NK-92 (cell line): ENCODE data around the gene FAM120A.

Source experiments
- DNase-seq: peaks from one replicate; lab custom pipeline; 2025; ENCODE audit not compliant: unreplicated experiment; lab: John Stamatoyannopoulos, UW

FAM120A gene

DNA sequence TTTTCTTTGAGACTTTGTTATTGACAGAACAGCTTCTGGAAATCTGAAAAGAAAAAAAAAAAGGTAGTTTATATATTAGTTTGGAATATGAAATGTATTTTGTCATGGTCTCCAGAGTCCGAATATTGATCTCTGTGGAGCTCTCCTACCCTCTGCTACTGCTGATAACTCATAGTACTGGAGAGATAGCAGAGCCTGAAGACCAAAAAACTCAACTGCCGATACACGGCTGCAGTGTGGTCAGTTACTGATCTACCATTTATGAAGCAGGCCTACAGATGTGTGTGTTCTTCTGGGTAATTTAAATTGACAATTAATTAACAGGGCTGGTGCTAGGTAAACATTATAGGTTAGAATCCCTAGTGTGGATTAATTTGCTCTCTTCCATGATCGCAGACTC lies 3.8 kb upstream of the FAM120A start:
- no peak for DNase-seq

DNA sequence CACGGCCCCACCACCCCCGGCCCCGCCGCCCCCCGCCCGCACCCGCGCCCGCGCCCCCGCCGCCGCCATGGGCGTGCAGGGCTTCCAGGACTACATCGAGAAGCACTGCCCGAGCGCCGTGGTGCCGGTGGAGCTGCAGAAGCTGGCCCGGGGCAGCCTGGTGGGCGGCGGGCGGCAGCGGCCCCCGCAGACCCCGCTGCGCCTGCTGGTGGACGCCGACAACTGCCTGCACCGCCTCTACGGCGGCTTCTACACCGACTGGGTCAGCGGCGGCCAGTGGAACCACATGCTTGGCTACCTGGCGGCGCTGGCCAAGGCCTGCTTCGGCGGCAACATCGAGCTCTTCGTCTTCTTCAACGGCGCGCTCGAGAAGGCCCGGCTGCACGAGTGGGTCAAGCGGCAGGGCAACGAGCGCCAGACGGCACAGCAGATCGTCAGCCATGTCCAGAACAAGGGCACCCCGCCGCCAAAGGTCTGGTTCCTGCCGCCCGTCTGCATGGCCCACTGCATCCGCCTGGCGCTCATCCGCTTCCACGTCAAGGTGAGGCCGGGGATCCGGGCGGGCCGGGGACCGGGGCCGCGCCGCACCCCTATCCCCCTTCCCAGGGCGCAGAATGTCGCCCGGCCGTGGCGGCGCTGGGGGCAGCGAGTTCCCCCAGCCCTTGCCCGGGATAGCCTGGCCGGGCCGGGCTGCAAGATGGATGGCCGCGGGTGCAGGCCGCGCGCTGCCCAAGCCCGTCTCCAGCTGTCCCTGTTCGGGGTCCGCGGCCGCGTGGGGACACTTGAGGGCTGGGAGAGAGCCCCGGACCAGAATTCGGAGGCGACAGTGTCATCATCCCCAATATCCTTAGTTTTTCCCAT lies 594 bp downstream of the FAM120A start:
- no peak for DNase-seq

DNA sequence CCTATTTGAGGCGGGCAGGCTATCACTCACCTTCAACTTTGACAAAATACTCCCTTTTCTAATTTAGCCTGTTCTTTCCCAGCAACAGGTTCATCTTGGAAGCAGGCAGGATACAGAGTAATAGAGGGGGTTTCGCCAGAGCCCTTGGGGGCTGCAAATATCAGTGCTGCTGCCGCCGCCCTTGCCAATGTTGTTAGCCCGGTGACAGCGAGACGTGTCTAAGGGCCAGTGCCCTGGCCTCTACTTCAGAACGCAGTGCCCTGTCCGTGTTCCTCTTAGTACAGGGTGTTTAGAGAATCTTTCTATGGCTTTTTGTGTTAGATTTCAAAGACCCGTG lies 1.2 kb downstream of the FAM120A start:
- no peak for DNase-seq

DNA sequence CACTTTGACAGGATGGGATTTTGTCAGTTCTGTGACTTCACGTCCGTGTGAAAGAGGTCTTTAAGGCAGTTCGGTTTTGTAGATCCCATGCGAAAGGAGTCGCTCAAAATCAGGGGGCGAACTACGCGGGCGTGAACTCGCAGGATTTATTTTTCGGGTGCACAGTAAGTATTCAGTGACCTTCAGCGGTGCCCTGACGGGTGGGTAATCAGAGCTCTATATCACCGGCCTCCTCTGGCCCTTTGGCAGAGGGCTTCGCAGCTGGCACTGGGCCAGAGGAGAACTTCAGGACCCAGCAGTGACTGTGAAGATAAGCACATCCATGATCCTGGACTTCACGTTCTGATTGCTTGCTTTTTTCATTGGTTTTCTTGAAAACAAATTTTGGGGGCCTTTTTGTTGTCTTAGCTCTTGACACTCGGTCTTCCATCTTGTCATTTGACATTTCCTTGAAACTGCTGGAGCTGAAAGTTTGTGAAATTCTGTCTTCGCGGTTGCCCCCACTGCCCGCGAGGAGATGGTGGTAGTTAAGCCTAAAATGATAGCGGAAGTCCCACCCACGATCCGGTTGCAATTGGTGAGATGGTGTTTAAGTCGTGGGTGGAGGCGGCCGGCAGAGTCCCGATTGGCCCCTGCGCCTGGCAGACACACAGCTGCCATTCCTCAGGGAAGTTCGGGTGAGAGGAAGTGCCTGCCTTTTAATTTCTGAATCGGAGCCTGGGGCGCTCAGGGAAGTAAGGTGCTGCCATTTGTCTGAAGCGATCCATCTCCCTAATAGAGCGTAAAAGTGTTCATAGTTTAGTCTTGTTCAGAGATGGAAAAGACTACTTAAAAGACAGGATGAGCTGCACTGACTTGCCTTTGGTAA lies 1.8 kb downstream of the FAM120A start, which contains the start of gene FAM120AOS:
TSS of gene FAM120AOS (minus strand) at position 535 of the 868 bp plus-strand sequence. CDS start 872 bp downstream, outside the sequence.
- no peak for DNase-seq

DNA sequence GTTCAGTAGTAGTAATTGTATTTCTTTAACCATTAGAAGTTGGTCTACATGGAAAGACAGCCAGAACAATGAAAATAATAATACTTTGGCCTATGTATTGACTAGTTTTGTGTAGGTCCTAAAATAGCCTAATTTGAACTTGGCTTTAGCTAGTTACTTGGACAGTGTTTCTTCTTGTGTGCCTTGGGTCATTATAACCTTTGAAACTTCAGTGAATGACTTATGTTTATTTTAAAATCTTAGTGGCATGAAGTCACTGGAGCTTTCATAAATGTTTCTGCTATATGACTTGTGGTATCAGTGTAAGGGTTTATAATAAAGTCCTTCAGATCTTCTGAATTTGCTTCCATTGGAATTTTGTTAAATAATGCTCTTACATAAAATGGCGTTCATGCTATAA lies 4.5 kb downstream of the FAM120A start:
- no peak for DNase-seq

DNA sequence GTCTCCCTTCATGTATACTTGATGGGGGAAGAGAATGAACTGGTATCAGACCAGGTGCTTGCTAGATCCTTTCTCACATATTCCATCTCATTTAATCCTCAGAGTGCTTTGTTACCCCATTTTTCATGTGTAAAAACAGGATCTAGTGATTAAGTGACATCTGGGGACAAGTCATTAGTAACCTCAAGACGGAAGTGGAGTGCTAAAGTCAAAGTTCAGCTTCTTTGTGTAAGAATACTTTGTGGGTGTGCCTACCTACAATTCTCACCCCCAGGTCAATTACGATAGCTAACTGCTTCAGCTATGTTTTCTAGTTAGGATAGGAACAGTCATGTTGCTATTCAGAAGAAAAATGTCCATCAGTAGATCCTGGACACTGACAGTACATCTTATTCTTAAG lies 5.0 kb downstream of the FAM120A start:
- no peak for DNase-seq

DNA sequence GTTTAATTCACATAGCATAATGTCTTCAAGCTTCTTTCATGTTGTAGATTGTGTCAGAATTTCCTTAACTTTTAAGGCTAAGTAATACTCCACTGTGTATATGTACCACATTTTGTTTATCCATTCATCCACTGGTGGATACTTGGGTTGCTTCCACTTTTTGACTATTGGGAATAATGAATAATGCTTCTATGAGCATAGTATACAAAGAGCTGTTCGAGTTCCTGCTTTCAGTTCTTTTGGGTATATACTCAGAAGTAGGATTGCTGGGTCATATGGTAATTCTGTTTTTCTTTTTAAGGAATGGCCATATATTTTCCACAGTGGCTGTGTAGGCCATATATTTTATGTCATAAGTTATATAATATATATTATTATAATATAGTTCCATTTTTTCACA lies 5.5 kb downstream of the FAM120A start:
- no peak for DNase-seq

DNA sequence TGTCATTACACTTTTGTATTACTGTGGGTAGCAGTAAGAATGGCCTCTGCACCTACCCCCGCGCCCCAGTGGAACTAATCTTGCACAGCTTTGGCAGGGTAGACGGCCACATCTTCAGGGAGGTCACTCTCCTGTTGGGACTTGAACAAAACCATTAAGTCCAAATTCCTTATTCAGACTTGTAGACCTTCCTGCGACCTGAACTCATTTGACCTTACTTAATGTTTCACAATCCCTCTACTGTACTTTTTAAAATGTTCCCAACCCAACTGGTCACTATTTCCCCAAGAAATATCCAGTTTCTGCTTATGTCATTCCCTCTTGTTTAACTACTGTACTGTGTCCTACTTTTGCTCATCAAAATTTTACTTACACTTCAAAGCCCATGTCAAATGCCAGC lies 7.2 kb downstream of the FAM120A start:
- DNase-seq: no peak

DNA sequence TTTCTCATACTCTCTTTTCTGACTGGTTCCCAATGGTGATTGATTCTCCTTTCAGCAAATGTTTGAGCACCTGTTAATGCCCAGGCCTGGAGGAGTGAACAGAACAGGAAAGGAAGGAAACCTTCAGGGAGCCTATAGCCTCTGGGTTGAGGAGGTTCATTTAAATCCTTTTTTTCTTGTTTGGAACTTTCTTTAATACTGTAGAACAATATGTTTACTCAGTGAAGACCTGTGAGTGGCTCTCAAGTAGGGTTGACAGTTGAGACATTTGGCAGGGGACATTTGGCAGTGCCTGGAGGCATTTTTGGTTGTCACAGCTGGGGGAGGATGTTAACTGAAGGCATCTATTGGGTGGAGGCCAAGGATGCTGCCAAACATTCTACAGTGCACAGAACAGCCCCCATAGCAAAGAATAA lies 8.0 kb downstream of the FAM120A start:
- DNase-seq: no peak

DNA sequence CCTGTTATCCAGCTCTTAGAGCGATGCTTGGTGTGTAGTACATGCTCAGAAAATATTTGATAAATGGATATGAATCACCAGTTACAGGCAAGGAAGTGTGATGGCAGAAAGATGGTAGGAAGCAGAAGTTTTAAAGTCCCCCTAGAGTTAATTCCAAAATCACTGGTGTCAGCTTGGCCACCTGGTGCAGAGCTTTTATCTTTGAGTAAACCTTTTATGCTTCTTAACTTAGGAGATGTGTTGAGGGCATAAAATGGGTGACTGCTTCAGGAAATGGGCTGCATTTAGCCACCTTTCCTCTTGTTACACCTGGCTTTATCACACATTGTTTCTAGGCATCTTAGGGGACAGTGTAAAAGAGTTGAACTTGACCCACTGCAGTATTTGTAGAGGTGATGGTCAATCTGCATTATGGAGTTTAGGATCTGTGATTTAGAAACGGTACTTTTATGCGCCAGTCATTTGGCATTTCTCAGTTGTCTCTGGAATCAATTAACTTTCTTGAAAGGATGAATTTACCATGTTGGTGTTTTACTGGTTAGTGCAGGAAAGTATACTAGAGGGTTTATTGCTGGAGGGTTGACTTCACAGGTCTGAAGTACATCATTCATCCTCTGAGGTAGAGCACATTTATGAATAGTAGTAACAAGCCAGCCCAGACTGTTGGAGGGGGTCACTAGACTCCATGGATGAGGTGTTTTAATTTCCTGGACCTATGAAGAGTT lies 9.4 kb downstream of the FAM120A start:
- DNase-seq: no peak

DNA sequence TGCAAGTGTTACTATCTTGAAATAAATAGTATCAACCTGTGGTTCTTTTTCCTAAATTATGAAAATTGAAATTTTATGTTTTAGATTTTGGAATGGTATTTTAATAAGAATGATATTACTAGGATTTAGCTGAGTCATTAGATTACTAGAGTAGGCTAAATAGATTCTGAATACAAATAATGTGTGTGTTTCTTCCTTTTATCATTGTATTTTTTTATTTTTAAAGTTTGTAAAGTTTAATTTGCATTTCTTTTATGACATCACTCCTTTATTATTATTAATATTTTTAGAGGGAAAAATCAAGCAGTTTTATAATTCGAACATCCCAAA lies 9.9 kb downstream of the FAM120A start:
- no peak for DNase-seq

DNA sequence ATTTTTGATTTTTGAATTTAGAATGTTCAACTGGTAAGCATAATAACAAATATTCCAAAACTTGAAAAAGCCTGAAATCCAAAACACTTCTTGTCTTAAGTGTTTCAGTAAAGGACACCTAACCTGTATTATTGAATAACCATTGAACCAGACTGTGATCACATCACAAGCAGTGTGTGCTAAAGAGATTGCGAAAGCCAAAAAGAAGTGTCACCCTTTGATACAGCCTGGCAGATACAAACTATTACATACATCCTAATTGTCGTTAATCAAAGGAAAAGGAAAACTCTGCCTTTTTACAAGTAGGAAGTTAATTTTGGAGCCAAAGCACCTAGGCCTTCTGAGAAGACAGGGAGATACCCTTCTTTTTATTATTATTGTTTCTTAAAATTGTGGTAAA lies 10.3 kb downstream of the FAM120A start:
- DNase-seq: no peak

DNA sequence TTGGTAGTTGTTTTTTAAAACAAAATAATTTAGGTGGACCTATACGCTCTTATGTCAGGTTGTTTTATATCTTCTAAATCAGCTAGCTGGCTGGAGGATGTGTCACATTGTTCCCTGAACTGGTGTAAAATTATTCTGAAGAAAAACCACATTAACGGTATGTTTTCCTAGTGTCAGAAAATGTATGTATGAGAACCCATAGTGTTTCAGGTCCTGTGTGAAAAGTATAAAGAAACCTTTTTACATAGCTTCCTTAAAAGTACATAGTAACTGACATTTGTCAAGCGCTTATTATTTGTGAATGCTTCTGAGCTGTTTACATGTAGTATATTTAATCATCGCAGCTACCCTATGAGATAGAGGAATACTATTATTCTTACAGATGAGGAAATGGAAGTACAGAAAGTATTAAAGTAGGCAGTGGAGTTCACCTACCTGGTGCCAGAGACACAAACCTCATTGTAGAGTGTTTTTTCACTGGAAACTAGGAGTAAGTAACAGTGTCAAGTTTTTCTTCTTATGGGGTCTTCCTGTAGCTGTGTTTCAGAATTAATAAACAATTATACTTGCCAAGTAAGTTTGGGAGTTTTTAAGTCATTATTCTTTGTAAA lies 12.3 kb downstream of the FAM120A start:
- DNase-seq: no peak

DNA sequence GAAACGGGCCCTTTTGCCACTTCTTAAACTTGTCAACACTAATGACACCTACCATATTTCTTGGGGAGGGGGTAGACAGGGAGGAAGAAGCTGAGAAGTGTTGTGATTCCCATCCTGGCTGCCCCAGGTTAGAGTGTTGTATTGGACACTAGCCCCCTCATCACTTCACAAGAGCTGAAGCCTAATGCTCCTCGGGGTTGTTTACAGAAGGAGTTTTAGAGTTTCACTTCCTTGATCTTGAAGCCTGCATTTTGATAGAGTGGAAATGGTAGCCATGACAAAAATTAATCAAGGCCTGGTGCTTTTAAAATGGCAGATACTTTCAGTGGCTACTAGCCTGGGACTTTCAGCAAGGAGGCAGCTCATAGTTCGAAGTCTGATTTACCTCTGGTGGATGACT lies 12.9 kb downstream of the FAM120A start:
- no peak for DNase-seq

DNA sequence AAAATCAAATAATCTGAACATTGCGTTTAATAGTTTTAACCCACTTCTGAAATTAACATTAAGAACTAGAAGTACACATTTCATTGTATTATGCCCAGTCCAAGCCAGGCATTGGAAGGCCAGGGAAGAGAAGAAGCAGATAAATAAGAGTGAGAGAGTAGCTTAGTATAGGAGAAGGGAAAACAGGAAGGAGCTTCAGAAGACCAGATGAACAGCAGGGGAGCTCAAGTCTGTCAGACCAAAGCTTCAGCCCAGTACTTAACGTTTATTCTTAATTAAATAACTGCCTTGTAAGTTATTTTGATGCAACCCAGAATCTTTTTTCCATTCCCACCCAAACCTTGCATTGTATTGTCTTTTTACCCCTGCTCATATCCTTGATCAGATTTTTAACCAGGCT lies 13.4 kb downstream of the FAM120A start:
- DNase-seq: no peak

DNA sequence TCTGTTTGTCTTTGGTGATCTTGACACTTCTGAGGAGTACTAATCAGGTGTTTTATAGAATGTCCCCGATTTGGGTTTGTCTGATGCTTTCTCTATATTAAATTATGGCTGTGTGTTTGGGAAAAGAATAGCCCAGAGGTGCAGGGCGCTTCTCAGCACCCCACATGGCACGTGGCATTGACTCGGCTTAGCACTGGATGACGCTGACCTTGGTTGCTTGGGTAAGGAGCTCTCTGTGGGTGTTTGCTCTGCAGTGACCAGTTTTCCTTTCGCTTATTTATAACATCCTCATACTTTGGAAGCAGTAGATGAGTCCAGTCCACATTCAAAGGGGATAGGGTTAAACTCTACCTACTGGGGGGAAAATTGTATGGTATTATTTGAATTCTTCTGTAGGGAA lies 14.4 kb downstream of the FAM120A start:
- DNase-seq: no peak

DNA sequence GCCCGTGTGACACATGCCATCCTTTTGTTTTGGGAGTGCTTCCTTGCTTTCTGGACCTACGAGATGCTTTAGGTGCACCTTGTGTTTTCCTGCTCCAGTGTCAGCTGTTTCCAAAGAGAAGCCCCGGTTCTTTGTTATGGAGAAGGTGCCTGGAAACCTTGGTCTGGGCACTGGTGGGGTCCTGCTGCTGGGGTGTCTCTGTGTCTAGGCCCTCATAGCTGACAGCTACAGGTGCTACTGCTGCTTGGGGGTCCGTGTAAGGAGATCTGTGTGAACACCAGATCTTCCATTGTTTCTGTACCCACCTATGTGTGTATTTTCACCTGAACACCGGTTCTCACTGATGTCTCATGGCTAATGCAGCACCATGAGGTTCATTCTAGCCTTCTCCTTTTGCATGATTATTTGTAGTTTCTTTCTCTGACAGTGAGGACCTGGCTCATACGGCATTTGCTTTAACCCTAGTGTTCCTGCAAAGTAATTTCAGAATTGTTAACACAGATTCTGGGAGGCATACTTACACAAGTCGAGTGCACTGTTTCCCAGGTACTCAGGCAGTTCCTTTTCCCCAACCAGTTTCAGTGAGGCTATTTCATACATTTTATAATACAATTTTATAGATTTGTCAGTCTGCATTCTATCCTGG lies 15.1 kb downstream of the FAM120A start:
- DNase-seq: no peak

DNA sequence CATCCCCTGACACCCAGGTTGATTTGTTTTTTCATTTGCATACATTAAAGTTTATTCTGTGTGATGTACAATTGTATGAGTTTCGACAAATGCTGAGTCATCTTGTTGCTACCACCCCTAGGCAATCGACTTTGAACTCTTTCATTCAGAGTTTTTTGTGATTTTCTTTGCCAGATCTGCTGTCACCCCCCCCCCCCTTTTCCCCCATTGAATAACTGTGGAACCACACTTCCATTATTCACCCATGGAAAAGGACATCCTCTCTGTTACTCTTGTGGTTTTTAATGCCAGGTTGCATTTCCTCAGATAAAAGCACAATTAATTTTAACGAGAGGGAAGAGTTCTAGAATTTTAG lies 15.6 kb downstream of the FAM120A start:
- DNase-seq: no peak

DNA sequence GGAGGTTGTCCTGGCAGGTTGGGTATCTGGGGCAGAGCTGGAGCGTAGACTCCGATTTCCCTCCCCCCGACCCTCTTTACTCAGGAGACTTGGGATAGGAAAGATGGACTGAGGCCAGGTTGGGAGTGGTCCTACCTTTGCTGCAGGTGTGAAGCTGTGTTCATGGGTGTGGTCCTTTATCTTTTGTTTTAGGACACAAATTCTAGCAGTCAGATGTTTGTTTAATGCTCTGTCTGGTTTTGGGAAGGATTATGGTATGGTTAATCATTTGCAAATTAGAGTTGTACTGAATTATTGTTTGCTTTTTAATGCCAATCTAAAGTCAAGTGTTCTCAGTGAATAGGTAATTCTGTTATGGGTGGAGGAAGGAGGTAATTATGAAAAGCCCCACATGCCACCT lies 16.0 kb downstream of the FAM120A start:
- no peak for DNase-seq

DNA sequence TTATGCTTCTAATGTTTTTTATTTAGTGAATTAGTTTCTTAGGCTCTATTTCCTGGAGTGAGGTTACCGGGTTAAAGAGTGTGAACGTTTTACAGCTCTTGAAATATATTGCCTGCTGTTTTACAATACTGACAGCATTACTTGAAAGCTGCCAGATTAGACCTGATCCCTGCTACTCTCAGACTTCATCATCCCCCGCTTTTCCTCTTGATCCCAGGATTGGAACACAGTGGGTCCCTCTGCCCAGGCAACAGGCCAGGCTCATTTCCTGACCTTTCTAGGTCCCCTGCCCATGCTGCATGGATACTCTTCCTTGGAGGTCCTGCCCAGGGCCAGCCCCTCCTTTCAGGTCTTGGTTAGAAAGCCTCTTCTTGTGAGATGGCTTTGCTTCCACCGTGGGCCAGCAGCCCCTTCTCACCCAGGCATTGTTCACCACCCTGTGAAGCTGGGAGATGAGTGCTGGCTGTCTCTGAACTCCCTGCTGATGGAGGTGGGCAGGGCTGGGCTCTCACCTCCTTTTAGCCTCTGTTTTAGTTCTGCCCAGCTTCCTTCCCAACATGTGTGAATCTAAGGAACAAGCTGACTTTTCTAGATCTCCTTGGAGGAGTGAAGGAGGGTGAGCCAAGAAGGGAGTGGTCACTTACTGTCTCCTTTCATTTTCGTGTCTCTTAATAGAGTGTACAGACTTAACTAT lies 17.4 kb downstream of the FAM120A start:
- DNase-seq: no peak
